ENCODE measurements around the gene CAV1.

Gene CAV1

GRCh38 chr7:116528008-116528789 lies 3.4 kb downstream of the CAV1 start:
- H3K4me3 ChIP-seq (ENCODE audit: low read depth, low read length): no peak overlapping the region

- H3K4me3 ChIP-seq (ENCODE audit: low read depth, low read length): no peak overlapping the region
These were observed 4.4 kb downstream of the CAV1 start for GRCh38 chr7:116529250-116529649.

- H3K4me3 ChIP-seq (ENCODE audit: low read depth, low read length): no peak overlapping the region
These were observed 5.4 kb downstream of the CAV1 start for GRCh38 chr7:116530107-116530820.

- H3K4me3 ChIP-seq (ENCODE audit: low read depth, low read length): no peak overlapping the region
These were observed 7.4 kb downstream of the CAV1 start for GRCh38 chr7:116532102-116532688.

- H3K4me3 ChIP-seq (ENCODE audit: low read depth, low read length): no peak overlapping the region
These were observed 10.0 kb downstream of the CAV1 start for GRCh38 chr7:116534790-116535189.

GRCh38 chr7:116535416-116535815 lies 10.6 kb downstream of the CAV1 start:
- H3K4me3 ChIP-seq (ENCODE audit: low read depth, low read length): no peak overlapping the region

GRCh38 chr7:116538138-116538537 lies 13.3 kb downstream of the CAV1 start:
- H3K4me3 ChIP-seq (ENCODE audit: low read depth, low read length): no peak overlapping the region

GRCh38 chr7:116539879-116540278 lies 15.0 kb downstream of the CAV1 start:
- no peak overlapping the region for H3K4me3 ChIP-seq (ENCODE audit: low read depth, low read length)

GRCh38 chr7:116540743-116541142 lies 15.9 kb downstream of the CAV1 start:
- no peak overlapping the region for H3K4me3 ChIP-seq (ENCODE audit: low read depth, low read length)

GRCh38 chr7:116541951-116542350 lies 17.1 kb downstream of the CAV1 start:
- H3K4me3 ChIP-seq (ENCODE audit: low read depth, low read length): no peak overlapping the region

GRCh38 chr7:116542618-116543017 lies 17.8 kb downstream of the CAV1 start:
- no peak overlapping the region for H3K4me3 ChIP-seq (ENCODE audit: low read depth, low read length)

GRCh38 chr7:116543664-116544063 lies 18.8 kb downstream of the CAV1 start:
- no peak overlapping the region for H3K4me3 ChIP-seq (ENCODE audit: low read depth, low read length)

GRCh38 chr7:116544487-116544886 lies 19.7 kb downstream of the CAV1 start:
- H3K4me3 ChIP-seq (ENCODE audit: low read depth, low read length): no peak overlapping the region

GRCh38 chr7:116545411-116545993 lies 20.7 kb downstream of the CAV1 start:
- H3K4me3 ChIP-seq (ENCODE audit: low read depth, low read length): no peak overlapping the region

GRCh38 chr7:116546054-116546453 lies 21.2 kb downstream of the CAV1 start:
- no peak overlapping the region for H3K4me3 ChIP-seq (ENCODE audit: low read depth, low read length)

GRCh38 chr7:116546916-116547315 lies 22.1 kb downstream of the CAV1 start:
- no peak overlapping the region for H3K4me3 ChIP-seq (ENCODE audit: low read depth, low read length)

- no peak overlapping the region for H3K4me3 ChIP-seq (ENCODE audit: low read depth, low read length)
These were observed 22.5 kb downstream of the CAV1 start for GRCh38 chr7:116547347-116547746.

- no peak overlapping the region for H3K4me3 ChIP-seq (ENCODE audit: low read depth, low read length)
These were observed 23.7 kb downstream of the CAV1 start for GRCh38 chr7:116548506-116548905.

GRCh38 chr7:116549370-116549769 lies 24.5 kb downstream of the CAV1 start:
- no peak overlapping the region for H3K4me3 ChIP-seq (ENCODE audit: low read depth, low read length)

- H3K4me3 ChIP-seq (ENCODE audit: low read depth, low read length): no peak overlapping the region
These were observed 26.9 kb downstream of the CAV1 start for GRCh38 chr7:116551692-116552091.

- H3K4me3 ChIP-seq (ENCODE audit: low read depth, low read length): no peak overlapping the region
These were observed 27.8 kb downstream of the CAV1 start for GRCh38 chr7:116552602-116553001.

Data from iPS-11a (cell line).